ENCODE measurements around the gene ANKRD33B.

ANKRD33B gene

DNA sequence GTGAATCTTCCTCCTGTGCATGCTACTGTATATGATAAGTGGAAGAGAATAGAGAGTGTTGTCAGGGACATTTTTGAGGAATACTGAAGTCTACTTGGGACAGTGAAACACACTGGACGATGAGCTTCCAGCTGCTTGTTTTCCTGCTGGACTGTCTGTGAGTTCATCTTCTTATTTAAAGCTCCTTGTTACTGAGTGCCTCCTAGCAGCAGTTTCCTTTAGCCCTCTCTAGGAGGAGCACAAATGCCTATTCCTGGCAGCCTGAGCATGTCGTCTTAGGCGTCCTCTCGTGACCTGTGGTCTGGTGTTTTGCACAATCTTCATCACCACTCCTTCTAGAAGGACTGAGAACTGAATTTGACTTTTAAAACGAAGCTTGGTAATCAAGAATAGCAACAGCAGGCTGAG is 43.8 kb downstream of the ANKRD33B start:
- no peak for TF ChIP-seq CTCF (IDR thresholded peaks at IDR 0.05)

GRCh38 chr5:10610058-10610457 is 46.2 kb downstream of the ANKRD33B start:
- TF ChIP-seq CTCF (IDR thresholded peaks at IDR 0.05) = no peak

GRCh38 chr5:10611290-10611689 is 47.4 kb downstream of the ANKRD33B start:
- no peak for TF ChIP-seq CTCF (IDR thresholded peaks at IDR 0.05)

DNA sequence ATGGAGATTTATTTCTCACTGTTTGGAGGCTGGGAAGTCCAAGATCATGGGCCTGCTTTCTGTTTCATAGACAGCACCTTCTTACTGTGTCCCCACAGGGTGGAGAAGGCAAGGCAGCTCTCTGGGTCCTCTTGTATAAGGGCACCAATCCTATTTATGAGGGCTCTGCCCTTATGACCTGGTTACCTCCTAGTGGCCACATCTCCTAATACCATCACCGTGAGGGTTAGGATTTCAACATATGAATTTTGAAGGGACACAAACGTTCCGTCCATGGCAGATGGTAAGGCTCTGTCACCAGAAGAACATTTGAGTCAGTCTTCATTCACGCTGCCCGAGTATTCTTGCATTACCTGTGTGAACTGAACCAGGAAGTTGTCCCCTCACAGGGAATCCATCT is 48.4 kb downstream of the ANKRD33B start:
- TF ChIP-seq CTCF (IDR thresholded peaks at IDR 0.05) = no peak

- no peak for TF ChIP-seq CTCF (IDR thresholded peaks at IDR 0.05)
Observed at GRCh38 chr5:10615693-10616092, 51.8 kb downstream of the ANKRD33B start.

DNA sequence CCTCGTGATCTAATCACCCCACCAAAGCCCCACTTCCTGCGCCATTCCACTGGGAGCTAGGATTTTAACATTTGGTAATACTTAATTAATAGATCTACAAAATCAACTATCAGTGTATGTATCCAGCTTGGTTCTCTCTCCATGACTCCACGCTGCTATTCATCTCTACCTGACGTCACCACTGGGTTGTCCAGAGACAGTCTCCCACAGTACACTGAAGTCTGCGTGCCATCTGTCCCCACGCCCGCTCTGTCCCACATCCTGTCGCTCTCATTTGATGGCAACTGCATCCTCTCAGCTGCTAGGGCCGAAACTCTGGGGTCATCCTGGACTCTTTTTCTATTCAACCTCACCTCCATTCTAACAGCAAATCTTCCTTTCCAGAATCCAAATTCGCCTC is 53.2 kb downstream of the ANKRD33B start:
- no peak for TF ChIP-seq CTCF (IDR thresholded peaks at IDR 0.05)

- no peak for TF ChIP-seq CTCF (IDR thresholded peaks at IDR 0.05)
Observed at GRCh38 chr5:10618311-10618710, 54.4 kb downstream of the ANKRD33B start.

DNA sequence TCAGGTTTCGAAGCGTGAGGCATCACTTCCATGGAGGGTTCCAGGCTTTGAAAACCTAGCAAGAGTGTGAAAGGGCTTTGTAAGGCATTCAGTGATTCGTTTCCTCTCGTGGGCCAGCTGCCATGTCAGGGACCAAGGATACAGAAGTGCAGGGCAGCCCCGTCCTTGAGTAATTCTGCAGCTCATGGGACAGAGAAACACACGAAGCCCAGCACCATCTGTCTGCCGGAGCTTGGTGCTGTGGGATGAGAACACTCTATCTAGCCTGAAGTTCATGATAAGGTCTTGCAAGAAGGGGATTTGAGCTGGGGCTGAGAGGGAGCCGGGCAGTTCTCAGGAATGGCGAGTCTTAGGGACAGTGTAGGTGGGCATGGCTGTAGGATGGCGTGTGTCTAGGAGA is 55.8 kb downstream of the ANKRD33B start:
- TF ChIP-seq CTCF (IDR thresholded peaks at IDR 0.05) = no peak

Data from LNCAP (cell line).